HPDE6-E6E7 (cell line): ENCODE data around the gene ZDHHC14.
A peak's percentile ranks its signal among the peaks of the same experiment; 100 is the strongest.

ENCODE experiments used
- DNase-seq: peaks from one replicate; pipeline ENCODE4 v3.0.0; 2011; ENCODE audit warnings: missing footprints; ENCODE audit errors: extremely low spot score

ZDHHC14 gene

DNA sequence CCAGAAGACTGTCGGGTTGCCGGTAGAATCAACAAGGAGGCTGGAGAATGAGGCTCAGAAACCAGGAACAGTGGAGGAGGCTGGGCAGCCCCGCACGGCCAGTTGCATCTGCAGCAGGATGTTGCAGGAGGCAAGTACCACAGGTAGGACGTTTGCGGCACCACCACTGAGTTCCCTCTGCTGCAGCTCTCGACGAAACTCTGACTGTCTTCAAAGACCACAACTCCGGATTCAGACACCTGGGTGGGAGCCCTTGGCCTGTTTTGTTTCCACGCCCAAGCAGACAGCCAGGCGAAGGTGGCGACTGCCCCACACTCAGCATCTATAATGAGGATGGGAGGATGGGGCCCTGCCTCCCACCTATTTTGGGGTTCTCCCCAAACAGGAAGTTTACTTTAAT is 218.2 kb downstream of the ZDHHC14 start:
- no peak for DNase-seq

GRCh38 chr6:157600807-157601206 is 219.8 kb downstream of the ZDHHC14 start:
- no peak for DNase-seq

- DNase-seq = no peak
These were observed 221.7 kb downstream of the ZDHHC14 start for GRCh38 chr6:157602521-157603295.

- no peak for DNase-seq
These were observed 222.4 kb downstream of the ZDHHC14 start for GRCh38 chr6:157603314-157603940.

GRCh38 chr6:157603971-157604370 is 223.0 kb downstream of the ZDHHC14 start:
- DNase-seq = no peak

DNA sequence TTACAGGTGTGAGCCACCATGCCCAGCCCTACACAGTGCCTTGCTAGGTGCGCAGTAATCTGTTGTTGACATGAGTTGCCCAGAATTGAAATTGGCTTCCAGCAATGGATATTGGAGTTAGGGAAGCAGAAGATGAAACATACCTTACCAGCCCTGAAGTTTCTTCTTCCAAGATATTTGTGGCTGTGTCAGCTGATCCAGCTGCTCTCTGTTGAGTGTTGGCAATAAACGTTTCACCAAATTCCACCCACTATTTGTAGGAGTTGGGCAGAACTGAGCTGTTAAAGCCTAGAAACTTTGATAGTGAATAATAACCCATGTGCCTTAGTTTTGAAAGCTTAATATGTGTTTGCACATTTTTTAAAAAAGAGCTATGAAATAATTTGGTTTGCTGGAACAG is 223.8 kb downstream of the ZDHHC14 start:
- no peak for DNase-seq

DNA sequence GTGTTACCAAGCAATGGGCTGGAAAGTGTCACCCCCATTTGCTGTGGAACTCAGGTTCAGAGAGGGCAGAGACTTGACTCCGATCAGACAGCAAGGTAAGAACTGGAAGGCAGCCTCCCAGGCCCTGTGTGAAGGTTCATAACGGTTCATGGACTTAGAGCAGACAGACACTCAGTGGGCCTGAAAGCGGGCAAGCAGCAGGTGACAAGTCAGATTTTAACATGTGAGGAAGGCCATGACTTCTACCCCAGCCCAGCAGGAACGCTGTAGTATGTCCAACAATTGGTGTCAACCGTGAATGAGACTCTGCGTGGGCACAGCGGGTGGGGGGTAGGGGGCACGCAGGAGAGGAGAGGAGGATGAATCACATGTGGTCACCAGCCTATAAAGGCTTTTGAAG is 224.5 kb downstream of the ZDHHC14 start:
- no peak for DNase-seq

DNA sequence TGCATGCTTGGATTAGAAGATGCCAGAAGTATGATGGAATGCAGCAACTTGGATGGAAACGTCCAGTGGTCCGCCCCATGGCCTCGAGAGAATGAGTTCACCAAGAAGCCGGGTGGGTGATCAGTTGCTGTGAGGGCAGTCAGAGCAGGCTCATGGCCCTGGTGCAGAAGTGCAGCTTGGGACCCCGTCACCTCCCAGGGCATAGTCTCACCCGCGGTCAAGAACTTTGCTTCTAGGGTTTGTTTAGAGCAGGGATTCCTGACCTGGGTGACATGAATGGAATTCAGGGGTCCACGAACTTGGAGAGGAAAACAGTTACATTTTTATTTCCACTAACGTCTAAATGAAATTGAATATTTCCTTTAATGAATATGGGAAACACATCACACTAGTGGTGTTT is 225.5 kb downstream of the ZDHHC14 start:
- DNase-seq = no peak

DNA sequence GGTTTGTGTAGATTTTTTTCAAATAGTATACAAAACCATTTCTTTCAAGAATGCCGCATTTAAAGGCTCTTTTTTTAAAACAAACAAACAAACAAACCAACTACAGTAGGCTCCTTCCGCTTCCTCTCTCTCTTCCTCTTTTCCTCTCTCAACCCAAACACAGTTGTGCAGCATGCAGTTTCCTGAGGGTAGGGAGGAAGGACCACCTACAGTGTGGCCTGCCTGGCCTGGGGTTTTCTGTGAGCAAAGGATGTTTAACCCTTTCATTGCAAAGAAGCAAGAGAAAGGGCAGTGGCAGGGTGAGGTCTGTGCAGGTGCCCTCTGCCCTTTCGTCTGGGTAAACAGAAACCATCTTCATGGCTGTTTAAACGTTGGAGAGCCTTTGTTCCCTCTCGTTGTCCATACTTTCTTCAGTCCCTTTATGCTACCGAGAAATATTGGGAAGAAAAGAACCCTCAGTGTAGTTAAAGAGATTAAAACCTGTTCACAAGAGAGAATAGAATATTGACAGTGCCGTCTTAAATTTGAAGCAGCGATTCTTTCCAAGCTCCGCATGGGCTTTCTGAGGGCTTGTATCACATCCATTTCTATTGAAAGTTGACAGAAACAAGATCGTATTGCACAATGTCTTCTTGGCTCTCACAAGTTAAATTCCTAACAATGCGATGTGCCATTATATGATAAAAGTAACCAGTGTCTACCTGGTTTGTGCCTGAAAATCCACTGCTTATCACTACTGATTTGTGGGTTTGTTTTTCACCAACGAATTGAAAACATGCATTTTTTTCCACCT is 226.5 kb downstream of the ZDHHC14 start:
- no peak for DNase-seq

DNA sequence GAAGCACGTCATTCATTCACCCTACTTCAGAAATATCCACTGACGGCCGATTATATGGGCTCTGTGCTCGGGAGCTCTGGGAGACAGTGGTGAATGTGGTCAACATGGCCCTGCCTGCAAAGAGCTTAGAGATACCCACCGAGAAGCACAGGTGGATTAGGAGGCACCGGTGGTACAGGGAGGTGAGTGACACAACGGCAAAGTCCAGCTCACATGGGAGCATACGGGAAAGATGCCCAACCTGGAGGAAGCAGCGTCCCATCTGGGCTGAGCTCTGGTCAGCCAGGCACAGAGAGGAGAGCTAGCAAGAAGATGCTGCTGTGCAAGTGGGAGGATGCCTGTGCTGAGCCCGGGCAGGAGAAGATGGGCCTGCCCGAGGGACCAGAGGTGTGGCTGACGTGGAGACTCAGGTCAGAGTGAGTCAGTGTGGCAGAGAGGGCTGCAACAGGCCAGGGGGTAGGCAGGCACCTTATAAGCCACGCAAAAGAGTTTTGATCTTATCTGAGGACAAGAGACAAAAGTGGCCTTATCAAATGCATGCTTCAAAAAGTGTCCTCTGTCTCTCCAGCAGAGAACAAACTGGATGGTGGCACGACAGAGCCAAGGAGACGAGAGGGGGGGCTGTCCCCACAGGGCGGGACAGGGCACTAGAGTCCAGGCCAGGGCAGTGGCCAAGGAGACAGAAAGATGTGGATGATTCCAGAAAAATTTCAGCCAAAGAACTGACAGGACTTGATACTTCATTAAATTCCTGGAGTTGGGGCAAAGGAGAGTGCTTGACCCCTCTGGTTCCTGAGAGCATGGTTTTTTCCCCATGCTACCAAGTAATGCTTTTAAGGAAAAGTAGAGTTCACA is 227.5 kb downstream of the ZDHHC14 start:
- no peak for DNase-seq

DNA sequence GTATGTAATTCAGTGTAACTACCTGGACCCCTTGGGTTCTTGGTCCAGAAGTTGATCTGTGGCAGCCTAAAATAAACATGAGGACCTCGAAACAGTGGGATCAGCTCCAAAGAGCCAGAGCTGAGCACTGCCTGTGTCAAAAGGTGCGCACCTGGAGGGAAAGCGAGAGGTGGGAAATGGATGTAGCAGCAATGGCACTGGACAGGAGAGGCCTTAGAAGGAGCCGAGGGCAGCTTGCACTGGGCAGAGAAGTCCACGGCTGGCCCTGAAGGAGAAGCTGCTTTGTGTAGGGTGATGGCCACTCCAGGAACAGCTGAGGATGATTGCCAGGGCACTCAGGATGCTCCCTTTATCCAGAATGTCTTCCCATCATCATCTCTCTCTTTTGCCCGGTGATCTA is 228.1 kb downstream of the ZDHHC14 start:
- DNase-seq = no peak

- DNase-seq = no peak
These were observed 228.6 kb downstream of the ZDHHC14 start for GRCh38 chr6:157609556-157609955.

DNA sequence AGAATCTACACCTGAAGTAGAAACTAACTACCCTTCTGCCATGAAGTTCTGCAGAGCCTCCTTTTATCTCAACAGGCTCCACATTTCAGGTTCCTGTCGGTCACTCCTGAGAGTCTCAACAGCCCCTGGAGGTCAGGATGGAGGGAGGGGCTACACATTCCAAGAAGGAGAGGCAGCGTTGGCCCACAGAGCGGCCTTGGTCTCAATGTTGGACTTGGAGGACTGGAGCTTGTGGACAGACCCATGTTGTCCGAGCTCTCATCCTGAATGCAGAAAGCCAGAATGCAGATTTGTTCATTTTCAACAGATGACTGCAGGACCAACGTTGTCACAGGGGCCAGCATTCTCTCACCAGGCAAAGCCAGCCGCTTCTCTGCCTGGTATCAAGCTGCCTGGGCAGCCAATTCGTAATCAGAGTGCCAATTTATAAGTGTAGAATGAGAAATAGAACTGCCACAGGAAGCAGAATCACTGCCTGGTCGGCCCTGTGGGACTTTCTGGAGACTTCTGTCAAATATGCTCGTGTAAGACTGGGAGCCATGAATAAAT is 229.5 kb downstream of the ZDHHC14 start:
- DNase-seq = no peak

- DNase-seq = no peak
These were observed 230.4 kb downstream of the ZDHHC14 start for GRCh38 chr6:157611406-157611805.

GRCh38 chr6:157613011-157613522 is 232.1 kb downstream of the ZDHHC14 start:
- DNase-seq = peak; percentile 84

- DNase-seq = no peak
These were observed 233.1 kb downstream of the ZDHHC14 start for GRCh38 chr6:157614026-157614568.

GRCh38 chr6:157615420-157615769 is 234.4 kb downstream of the ZDHHC14 start:
- no peak for DNase-seq

DNA sequence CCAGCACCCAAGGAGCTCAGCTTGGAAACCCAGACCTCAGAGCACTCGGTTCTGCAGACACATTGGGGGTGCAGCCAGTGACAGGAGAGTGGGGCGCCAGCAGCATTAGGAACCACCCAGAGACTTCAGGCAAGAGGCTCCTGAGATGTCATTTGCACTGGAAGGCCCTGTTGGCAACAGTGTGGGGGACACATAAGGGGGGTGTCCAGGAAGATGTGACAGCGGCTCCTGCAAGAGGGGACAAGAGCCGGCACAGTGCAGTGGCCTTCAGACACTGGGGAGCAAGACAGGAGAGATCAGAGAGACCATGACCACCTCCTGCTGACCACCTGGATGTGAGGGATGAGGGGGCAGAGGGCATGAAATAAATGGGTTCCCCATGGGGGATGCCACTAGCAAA is 235.0 kb downstream of the ZDHHC14 start:
- DNase-seq = no peak

- DNase-seq = peak; percentile 15
These were observed 240.0 kb downstream of the ZDHHC14 start for GRCh38 chr6:157620944-157621343.

DNA sequence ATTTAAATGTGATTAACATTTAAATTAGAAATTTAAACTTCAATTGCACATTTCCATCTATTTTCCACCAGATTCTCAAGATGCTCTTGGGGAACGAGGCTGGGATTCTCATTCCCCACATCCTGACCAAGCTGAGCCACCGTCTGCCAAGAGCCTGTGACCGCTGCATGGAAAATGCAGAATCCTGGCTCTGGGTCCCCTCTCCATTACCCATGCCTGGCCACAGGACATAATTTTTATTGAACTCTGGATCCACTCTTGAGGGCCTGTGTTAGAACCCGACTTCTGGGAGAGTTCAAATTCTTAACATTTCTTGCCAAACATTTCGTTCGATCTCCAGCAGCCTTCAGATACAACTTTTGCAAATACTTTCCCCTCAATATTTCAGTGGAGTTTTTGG is 240.4 kb downstream of the ZDHHC14 start:
- DNase-seq = no peak

GRCh38 chr6:157622427-157622826 is 241.4 kb downstream of the ZDHHC14 start:
- no peak for DNase-seq
